DOHH2 (cell line): ENCODE results near the gene ABHD1.

Experiments
- H3F3A ChIP-seq: fragments of 200-600 bp; sonication (generic), shearing (Covaris generic); 2 replicates; pipeline ENCODE4 v1.6.0; 2016; ENCODE audit warnings: antibody characterized with exemption, mild to moderate bottlenecking; ENCODE audit not compliant: control insufficient read depth, insufficient read depth
- H3K27ac ChIP-seq: fragments of 200-600 bp; sonication (generic); 2 replicates; pipeline ENCODE4 v1.5.1; 2014; ENCODE audit warnings: low read depth, mild to moderate bottlenecking, low read length, moderate library complexity
- H3K27me3 ChIP-seq: fragments of 200-600 bp; sonication (generic); 2 replicates; pipeline ENCODE4 v1.6.1; 2014; ENCODE audit warnings: mild to moderate bottlenecking, low read length, mixed read lengths; ENCODE audit not compliant: control insufficient read depth
- H3K36me3 ChIP-seq: fragments of 200-600 bp; sonication (generic); 2 replicates; pipeline ENCODE4 v1.6.1; 2014; ENCODE audit warnings: mild to moderate bottlenecking, low read length, moderate library complexity, mixed read lengths; ENCODE audit not compliant: control insufficient read depth
- H3K4me1 ChIP-seq: fragments of 200-600 bp; sonication (generic); 2 replicates; pipeline ENCODE4 v1.6.1; 2014; ENCODE audit warnings: mild to moderate bottlenecking, low read length, mixed read lengths; ENCODE audit not compliant: control insufficient read depth
- H3K4me2 ChIP-seq: fragments of 200-600 bp; sonication (generic); 2 replicates; pipeline ENCODE4 v1.6.0; 2014; ENCODE audit warnings: mild to moderate bottlenecking, low read length, moderate library complexity
- H3K4me3 ChIP-seq: fragments of 200-600 bp; sonication (generic); 2 replicates; pipeline ENCODE4 v1.5.1; 2014; ENCODE audit warnings: mild to moderate bottlenecking, low read length, mixed read lengths
- H3K79me2 ChIP-seq: fragments of 200-600 bp; sonication (generic); 2 replicates; pipeline ENCODE4 v1.6.1; 2014; ENCODE audit warnings: mild to moderate bottlenecking, low read length, mixed read lengths; ENCODE audit not compliant: control insufficient read depth
- H3K9me2 ChIP-seq: fragments of 200-600 bp; sonication (generic); replicated peaks from 2 replicates; pipeline ENCODE4 v1.6.1; 2014; ENCODE audit warnings: mild to moderate bottlenecking, low read length, mixed read lengths; ENCODE audit not compliant: control insufficient read depth
- H3K9me3 ChIP-seq: fragments of 200-600 bp; sonication (generic); 2 replicates; pipeline ENCODE4 v1.6.1; 2014; ENCODE audit warnings: antibody characterized with exemption, low read length, mixed read lengths; ENCODE audit not compliant: control insufficient read depth, insufficient read depth
- H4K20me1 ChIP-seq: fragments of 200-600 bp; sonication (generic); 2 replicates; pipeline ENCODE4 v1.6.0; 2014; ENCODE audit warnings: low read depth, mild to moderate bottlenecking, antibody characterized with exemption, low read length, moderate library complexity; ENCODE audit not compliant: control insufficient read depth, insufficient read depth
- EZH2phosphoT487 ChIP-seq: fragments of 200-600 bp; sonication (generic); IDR thresholded peaks from 2 replicates; pipeline ENCODE4 v1.6.1; 2017; ENCODE audit warnings: borderline replicate concordance, mild to moderate bottlenecking, antibody characterized with exemption, low read length, moderate library complexity, mixed read lengths
- TF ChIP-seq, protein P1 (sequence below): fragments of 200-600 bp; sonication (generic); IDR thresholded peaks from one replicate; pipeline ENCODE4 v1.5.1; 2014; ENCODE audit warnings: antibody characterized with exemption, mild to moderate bottlenecking, low read depth, low read length; ENCODE audit not compliant: poor library complexity, severe bottlenecking

The ABHD1 gene

DNA sequence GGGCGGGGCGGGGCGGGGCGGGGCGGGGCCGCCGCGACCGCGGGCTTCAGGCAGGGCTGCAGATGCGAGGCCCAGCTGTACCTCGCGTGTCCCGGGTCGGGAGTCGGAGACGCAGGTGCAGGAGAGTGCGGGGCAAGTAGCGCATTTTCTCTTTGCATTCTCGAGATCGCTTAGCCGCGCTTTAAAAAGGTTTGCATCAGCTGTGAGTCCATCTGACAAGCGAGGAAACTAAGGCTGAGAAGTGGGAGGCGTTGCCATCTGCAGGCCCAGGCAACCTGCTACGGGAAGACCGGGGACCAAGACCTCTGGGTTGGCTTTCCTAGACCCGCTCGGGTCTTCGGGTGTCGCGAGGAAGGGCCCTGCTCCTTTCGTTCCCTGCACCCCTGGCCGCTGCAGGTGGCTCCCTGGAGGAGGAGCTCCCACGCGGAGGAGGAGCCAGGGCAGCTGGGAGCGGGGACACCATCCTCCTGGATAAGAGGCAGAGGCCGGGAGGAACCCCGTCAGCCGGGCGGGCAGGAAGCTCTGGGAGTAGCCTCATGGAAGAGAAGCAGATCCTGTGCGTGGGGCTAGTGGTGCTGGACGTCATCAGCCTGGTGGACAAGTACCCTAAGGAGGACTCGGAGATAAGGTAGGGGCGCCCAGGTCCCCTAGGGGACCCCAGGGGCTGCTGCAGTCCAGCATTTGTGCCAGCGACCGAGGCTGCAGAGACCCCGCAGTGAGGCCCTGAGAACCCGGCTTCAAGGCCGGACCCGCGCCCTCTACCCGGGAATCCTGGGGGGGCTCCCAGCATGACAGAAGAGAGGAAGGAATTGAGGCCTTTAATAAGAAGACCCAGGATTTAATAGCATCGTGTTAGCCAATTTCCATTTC, 36.7 kb upstream of the ABHD1 start, which contains the start of gene KHK:
TSS of gene KHK (plus strand) at position 49 of the 870 bp plus-strand sequence. CDS start at position 537, 488 bp downstream.
- peak within 1 kb of the TSS; percentile 70 for H3K27ac ChIP-seq

DNA sequence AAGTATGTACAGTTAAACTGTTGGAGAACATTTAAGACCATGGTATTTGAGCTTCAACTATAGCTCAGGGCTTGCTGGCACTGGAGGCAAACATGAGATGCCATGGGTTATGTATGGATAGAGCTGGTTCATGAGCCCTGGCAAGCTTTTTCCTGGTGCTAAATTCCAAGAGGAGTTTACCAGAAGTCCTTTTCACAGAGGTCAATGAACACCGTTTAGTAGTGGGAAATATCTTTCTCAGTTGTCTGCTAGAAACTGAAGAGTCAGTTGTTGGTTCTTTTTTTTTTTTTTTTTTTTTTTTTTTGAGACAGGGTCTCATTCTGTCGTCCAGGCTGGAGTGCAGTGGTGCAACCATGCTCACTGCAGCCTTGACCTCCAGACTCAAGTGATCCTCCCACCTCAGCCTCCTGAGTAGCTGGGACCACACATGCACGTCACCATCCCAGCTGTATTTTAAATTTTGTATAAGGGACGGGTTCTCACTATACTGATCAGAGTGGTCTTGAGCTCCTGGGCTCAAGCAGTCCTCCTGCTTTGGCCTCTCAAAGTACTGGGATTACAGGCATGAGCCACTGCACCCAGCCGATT, 35.7 kb upstream of the ABHD1 start:
- TF ChIP-seq EZH2phosphoT487: no peak
- TF ChIP-seq, protein P1, sequence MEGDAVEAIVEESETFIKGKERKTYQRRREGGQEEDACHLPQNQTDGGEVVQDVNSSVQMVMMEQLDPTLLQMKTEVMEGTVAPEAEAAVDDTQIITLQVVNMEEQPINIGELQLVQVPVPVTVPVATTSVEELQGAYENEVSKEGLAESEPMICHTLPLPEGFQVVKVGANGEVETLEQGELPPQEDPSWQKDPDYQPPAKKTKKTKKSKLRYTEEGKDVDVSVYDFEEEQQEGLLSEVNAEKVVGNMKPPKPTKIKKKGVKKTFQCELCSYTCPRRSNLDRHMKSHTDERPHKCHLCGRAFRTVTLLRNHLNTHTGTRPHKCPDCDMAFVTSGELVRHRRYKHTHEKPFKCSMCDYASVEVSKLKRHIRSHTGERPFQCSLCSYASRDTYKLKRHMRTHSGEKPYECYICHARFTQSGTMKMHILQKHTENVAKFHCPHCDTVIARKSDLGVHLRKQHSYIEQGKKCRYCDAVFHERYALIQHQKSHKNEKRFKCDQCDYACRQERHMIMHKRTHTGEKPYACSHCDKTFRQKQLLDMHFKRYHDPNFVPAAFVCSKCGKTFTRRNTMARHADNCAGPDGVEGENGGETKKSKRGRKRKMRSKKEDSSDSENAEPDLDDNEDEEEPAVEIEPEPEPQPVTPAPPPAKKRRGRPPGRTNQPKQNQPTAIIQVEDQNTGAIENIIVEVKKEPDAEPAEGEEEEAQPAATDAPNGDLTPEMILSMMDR: no peak
- H3K27me3 ChIP-seq: no peaks in the 10 kb centered on the region
- no peaks in the 10 kb centered on the region for H3K79me2 ChIP-seq
- H3K9me3 ChIP-seq: no peaks in the 10 kb centered on the region
- H3K4me3 ChIP-seq: peak overlapping the region; percentile 78; the same call in 1 of the 2 replicates
- peak overlapping the region; percentile 94 for H3K4me2 ChIP-seq
- H3K36me3 ChIP-seq: no peaks in the 10 kb centered on the region
- H3K4me1 ChIP-seq: peaks cover 23% of the 10 kb centered on the region
- H3K27ac ChIP-seq: no peak overlapping the region
- H3K9me2 ChIP-seq: no peaks in the 10 kb centered on the region
- no peaks in the 10 kb centered on the region for H4K20me1 ChIP-seq
- no peaks in the 10 kb centered on the region for H3F3A ChIP-seq

More for the DNA sequence above, 36.7 kb upstream of the ABHD1 start, which contains the start of gene KHK:
- no peaks in the 10 kb centered on the region for H4K20me1 ChIP-seq
- H3F3A ChIP-seq: no peaks in the 10 kb centered on the region
- no peaks in the 10 kb centered on the region for H3K79me2 ChIP-seq
- H3K36me3 ChIP-seq: no peaks in the 10 kb centered on the region
- TF ChIP-seq, protein P1: no peak
- no peak for TF ChIP-seq EZH2phosphoT487
- peak within 1 kb of the TSS; percentile 94 for H3K4me2 ChIP-seq
- H3K9me3 ChIP-seq: no peaks in the 10 kb centered on the region
- H3K9me2 ChIP-seq: no peaks in the 10 kb centered on the region
- H3K4me3 ChIP-seq: peak within 1 kb of the TSS; percentile 86
- H3K4me1 ChIP-seq: peaks cover 26% of the 10 kb centered on the region
- H3K27me3 ChIP-seq: no peaks in the 10 kb centered on the region

DNA sequence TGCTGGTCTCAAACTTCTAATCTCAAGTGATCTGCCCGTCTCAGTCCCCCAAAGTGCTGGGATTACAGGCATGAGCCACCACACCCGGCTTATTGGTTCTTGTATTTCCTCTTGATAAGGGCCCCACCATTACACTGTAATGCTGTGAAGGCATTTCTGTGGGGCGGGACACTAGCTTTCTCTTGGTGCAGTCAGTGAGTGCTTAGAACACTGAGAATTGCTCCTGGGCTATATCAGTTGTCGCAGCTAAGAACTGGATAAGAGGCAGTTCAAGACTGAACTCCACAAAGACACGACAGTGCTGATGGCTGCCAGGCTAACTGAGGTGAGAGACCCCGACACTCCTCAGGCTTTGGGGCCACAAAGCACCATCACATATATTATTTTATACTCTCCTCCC, 35.0 kb upstream of the ABHD1 start:
- H3K4me2 ChIP-seq: no peak overlapping the region
- no peaks in the 10 kb centered on the region for H4K20me1 ChIP-seq
- peaks cover 23% of the 10 kb centered on the region for H3K4me1 ChIP-seq
- H3K9me3 ChIP-seq: no peaks in the 10 kb centered on the region
- H3K36me3 ChIP-seq: no peaks in the 10 kb centered on the region
- no peaks in the 10 kb centered on the region for H3K27me3 ChIP-seq
- no peaks in the 10 kb centered on the region for H3K79me2 ChIP-seq
- no peak overlapping the region for H3K27ac ChIP-seq
- H3K4me3 ChIP-seq: no peak overlapping the region
- TF ChIP-seq, protein P1: no peak
- no peaks in the 10 kb centered on the region for H3F3A ChIP-seq
- no peaks in the 10 kb centered on the region for H3K9me2 ChIP-seq
